HuH-7 (cell line): Measurements from ENCODE around the gene IKZF1.

ENCODE experiments used
- DNase-seq: peaks from one replicate; pipeline ENCODE4 v3.0.0; 2011; ENCODE audit warnings: low spot score

The IKZF1 gene

GRCh38 chr7:50413561-50413960, 109.0 kb downstream of the IKZF1 start:
- no peak for DNase-seq

DNA sequence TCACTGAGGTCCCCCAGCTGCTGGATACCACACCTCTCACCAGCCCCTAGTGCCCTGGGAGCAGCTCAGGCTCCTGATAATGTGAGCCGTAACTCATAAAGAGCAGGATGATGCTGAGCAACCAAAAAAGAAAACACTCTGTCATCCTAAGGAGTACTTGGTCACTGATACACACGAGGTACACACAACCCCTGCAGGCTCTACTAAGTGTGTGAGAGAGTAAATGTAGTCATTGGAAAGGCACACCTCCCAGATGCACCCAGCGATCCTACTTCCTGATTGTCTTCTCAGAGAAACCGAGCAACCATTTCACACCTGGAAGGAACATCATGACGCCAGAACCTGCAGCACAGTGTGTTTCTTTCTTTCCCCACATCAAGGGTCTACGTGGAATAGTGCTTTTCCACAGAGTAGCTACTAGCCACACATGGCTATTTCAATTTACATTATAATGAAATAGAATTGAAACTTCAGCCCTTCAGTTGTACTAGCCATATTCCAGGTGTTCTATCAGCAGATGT, 111.4 kb downstream of the IKZF1 start:
- no peak for DNase-seq

GRCh38 chr7:50416527-50417182, 112.1 kb downstream of the IKZF1 start:
- no peak for DNase-seq

DNA sequence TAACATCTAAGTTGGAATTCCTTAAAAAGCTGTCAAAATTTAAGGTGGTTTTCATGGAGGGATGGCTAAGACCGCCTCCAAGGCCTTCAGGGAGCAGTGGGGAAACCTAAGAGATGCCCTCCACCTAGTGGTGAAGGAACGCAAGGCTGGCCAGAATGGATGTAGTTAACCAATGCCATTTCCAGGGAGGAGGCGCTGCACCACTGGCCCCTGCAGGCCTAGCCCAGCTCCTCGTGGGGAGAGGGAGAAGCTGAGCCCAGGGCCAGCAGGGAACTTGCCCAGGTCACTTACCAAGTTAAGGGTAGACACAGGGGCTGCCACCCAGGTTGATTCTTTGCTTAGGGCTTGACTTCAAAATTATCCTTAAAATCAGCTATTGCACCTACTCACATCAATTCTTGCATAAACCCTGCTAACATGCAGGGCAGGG, 113.6 kb downstream of the IKZF1 start:
- DNase-seq: peak; percentile 70

DNA sequence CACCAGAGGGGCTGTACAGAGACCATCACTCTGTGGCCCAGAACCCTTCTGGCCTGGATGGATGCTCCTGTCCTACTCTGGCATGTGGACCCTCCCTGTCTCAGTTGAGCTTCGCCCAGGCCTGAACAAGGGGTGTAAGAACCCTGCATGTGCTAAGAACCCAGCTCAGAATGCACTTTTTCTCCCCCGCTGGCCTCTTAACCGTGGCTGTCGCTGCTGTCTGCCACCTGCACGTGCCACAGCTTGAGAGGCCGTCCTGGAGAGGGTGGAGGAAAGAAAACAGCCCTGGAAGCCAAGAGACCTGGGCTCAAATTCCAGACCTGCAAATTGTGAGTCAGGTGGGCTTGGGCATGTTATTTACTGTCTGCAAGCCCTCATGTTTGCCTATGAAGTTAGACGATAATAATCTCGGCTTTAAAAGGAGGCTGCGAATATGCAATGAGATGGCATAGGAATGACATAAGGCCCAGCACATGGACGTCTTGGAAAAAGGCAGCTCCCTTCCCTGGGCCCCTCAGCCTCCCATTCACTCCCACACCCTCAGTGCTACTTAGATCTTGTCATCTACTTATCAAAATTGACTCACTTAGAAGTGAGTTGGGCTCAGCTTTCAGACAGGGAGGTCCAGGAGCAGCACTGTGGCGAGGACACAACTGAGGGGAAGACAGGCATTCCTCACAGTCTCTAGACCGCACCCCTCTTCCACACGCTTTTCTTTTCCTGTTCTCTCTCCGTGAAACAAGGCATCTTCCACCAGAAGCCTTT, 114.2 kb downstream of the IKZF1 start:
- no peak for DNase-seq

DNA sequence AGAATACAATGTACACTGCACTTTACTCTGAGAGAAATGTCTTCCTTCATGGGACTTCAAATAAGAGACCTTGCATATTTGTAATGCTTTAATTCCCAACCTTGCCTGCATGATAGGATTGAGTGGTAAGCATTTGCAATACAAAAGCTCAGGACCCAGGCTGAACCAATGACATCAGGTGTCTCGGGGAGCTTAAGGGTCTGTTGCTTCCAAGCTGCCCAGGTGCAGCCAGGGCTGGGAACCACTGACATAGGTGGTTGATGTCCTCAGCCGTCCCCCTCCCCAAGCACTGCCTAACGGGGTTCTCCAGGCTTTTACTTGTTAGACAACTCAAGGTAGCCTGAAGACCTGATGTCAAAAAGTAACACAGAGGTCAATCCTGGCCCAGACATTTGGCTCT, 116.5 kb downstream of the IKZF1 start:
- DNase-seq: no peak

- DNase-seq: no peak
Observed at GRCh38 chr7:50422858-50423257, 118.3 kb downstream of the IKZF1 start.

GRCh38 chr7:50423860-50424259, 119.3 kb downstream of the IKZF1 start:
- no peak for DNase-seq

DNA sequence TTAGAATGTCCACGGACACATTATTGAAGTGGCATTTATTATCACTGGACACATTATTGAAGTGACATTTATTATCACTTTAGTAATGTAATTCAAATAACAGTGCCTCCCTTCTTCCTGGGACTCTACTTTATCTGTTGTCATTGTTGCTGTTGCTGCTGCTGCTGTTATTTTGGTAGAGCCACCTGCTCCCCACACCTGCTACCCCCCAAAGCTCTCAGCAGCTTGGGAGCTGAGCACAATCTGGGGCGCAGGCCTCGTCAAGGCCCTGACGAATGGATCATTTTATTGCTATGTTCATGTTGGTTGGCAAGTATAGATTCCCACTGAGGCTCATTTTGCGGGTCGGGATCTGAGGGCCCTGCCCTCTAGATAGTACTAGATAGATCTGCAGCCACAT, 120.8 kb downstream of the IKZF1 start:
- no peak for DNase-seq

DNA sequence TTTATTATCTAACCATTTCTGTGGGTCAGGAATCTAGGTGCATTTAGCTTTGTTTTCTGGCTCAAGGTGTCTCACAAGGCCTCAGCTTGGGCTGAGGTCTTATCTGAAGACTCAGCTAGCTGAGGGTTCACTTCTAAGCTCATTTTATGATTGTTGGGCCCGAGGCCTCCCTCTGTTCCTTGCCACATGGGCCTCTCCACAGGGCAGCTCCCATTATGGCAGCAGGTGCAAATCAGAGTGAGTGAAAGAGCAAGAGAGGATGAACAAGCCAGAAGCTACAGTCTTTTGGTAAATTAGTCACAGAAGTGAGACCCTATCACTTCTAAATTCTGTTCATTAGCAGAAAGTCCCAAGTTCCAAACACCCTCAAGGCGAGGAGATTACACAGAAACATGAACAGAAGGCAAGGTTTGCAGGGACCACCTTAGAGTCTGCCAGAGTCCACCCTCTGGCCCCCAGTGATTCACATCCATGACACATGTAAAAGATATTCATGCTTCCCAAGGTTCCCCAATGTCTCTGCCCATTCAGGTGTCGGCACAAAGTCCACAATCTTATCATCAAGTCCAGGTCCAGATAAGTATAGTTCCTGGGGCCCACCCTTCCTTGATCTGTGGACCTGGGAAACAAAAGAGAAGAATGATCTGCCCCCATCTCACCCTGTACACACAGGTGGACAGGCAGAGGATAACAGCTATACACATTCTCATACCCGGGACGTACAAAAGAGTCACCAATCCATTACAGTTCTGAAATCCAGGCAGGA, 121.9 kb downstream of the IKZF1 start:
- DNase-seq: no peak

DNA sequence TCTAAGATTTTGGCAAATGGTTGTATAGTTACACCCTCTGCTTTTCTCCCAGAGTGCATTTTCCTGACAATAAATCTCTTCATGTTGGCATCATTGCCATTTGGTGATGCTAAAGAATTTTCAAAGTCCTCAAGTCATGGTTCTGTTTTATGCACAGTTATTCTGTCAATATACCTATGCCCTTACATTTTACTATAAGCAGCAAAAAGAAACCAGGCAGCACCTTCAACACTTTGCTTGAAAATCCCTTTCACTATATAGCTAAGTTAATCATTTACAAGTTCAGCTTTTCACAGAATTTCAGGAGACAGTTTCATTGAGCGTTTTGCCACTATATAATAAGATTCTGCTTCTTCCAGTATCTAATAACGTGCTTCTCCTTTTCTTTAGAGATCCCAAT, 123.0 kb downstream of the IKZF1 start:
- no peak for DNase-seq

DNA sequence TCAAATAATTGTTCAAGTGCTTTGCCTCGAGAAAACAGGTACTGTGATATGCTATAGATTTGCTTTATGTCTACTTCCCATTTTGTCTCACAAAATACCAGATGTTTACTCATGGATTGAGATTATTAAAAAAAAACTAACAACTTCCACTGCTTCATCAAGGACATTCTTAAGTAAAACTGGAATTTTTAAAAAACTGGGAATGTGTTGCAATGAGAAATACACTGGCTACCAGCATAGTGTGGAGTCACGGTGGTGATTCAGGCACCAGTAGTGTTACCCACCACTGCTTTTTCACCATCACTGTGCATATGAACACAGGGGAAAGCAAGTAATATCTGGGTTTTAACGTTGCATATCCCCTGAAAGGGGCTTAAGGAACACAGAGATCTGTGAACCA, 124.4 kb downstream of the IKZF1 start:
- no peak for DNase-seq

GRCh38 chr7:50431316-50431715, 126.8 kb downstream of the IKZF1 start:
- no peak for DNase-seq

DNA sequence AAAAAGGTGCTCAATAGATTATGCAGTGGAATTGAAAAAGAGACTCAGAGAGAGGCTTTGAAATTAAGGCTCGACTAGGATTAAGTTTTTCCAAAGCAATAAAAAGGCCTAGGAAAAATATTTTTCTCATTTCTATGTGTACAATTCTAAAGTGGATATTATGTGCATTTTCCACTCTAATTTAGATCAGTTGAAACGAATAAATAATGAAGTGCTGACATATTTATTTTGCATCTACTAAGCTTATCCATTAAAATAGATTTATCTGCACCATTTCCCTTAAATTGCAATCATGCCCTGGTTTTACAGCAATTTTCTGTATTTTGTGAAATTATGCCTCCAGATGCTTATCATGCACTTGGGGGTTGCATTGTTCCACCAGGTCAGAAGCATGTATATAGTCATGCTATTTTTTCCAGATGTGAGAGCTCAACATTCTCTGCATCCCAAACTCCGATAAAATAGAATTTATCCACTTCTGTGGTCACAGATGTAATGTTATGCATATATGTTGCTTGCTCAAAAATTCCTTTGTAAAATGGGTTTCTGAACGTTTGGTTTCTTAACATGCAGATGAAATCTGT, 127.3 kb downstream of the IKZF1 start:
- no peak for DNase-seq

DNA sequence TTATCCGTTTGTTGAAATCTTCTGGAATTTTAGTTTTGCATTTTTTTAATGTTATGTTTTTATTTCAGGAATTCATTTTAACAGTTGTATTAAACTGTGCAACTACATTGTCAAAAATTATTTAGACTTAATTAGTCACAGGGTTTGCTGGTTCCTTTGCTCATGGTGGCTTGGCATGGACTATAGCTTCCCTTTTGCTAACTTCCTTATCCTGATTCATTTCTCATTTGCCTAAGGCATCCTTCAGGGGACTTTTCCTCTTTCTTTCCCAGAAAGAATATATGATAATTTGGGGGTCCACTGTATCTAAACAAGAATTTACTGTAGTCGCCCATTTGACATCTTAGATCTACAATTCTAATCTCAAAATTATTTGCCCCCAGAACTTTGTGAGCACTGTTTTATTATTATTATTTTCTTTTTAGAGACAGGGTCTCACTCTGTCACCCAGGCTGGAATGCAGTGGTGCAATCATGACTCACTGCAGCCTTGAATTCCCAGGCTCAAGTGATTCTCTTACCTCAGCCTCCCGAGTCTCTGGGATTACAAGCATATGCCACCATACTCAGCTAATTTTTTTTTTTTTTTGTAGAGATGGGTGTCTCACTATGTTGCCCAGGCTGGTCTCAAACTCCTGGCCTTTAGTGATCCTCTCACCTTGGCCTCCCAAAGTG, 131.8 kb downstream of the IKZF1 start:
- DNase-seq: no peak

- no peak for DNase-seq
Observed at GRCh38 chr7:50446542-50446960, 142.0 kb downstream of the IKZF1 start.

- DNase-seq: no peak
Observed at GRCh38 chr7:50448823-50449222, 144.3 kb downstream of the IKZF1 start.

GRCh38 chr7:50449501-50449880, 145.0 kb downstream of the IKZF1 start:
- no peak for DNase-seq

GRCh38 chr7:50449881-50450589, 145.5 kb downstream of the IKZF1 start, which contains the start of gene FIGNL1:
Gene FIGNL1, minus strand, starts transcription at chr7:50450350. Its CDS starts 3,063 bp downstream, at chr7:50447287.
- DNase-seq: peak; percentile 81

GRCh38 chr7:50450590-50451032, 146.1 kb downstream of the IKZF1 start:
- DNase-seq: peak; percentile 30
